Endometrial microvascular endothelial cells (primary cell): ENCODE measurements around the gene TDRKH. TPM values are rescaled to one million over a fixed set of nuclear protein-coding genes. Genes with fewer than 3 reads are reported as not detected.

Experiments used
- in situ Hi-C: cut with HindIII; loops from 2 replicates; pipeline ENCODE4 v1.10.0; 2017; ENCODE audit warnings: low sequenced_read_pairs, low pct_unique_long_range_greater_than_20kb; ENCODE audit errors: inconsistent ontology term
- total RNA-seq: library from RNA; depleted of rRNA; stranded (reverse); fragments of >200 nt; gene quantifications from one replicate; pipeline ENCODE4 v1.2.3, GENCODE V29; 2015; ENCODE audit errors: inconsistent ontology term

The TDRKH gene
- total RNA-seq, 1 donor from 2014 or later: 7.6 TPM

DNA sequence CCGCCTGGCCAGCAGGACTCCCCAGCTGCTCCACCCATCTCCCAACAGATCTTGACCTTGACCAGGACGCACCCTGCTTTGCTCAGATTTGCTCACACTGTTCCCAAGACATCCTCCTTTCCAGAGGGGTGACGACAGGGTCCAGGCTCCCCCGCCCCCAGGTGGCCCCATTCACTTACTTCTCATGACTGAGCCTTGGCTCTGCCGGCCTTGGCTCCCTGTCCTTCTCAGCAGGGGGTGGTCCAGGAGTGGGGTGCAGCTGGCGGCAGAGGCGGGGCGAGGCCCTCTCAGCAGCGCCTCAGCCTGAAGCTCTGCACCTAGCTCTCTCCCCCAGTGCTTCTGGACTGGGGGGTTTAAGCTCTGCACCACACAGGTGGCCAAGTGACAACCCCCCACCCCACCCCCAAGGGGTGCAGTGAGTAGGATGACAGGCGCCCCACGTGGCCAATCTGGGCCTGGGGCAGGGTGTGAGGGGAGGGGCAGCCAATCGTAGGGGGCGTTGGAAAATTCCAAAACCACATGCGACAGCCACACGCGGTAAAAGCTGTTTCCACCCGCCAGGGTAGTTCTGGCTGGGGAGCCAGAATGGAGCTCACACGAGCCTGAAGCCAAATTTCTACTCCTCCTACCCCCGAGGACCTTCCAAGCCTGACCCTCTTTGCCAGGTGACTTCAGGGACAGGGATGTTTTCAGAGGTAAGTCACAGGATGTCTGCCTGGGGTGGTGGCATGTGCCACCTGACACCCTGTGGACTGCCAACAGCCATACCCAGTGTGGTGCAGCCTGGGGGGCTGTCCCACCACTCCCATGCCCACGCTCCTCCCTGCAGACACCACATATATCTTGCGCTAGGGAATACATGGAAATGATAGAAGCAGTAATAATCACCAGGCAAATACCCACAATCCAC, 35.7 kb upstream of the TDRKH start:
- in situ Hi-C loops: no loop called here

DNA sequence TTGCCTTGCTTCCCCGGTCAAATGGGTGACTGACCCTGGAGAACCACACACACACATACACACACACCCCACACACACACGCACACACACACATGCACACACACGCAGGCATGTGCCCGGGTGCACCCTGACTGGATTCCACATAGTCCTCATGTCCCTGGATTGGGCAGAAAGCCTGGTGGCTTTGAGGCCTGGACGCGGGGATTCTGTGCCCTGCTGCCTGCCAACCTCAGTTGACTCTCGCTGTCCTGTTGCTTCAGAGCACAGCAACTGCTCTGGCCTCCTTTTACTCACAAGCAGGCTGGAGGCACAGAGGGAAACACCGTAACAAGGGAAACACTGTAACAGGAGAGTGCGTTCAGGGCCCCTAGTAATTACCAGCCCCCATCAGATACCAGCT, 34.9 kb upstream of the TDRKH start:
- in situ Hi-C loops: no loop called here

DNA sequence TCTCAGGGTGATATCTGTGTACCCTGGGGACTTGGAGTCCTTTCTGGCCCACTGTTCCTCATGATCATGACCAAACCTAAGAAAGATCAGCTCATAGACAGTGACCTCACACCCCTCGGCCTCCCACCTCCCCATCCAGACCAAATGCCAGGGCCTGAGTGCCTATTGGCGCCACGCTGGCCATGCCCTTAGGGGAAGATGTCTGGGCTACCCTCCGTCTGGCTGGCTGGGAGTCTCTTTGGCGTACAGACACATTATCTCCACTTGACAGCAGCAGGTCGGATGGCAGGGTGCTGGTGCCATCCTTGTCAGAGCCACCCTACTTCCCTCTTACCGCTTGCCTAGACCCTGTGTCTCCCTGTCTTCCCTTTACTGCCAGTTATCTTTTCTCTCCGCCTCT, 32.9 kb upstream of the TDRKH start:
- in situ Hi-C loops: no loop called here

DNA sequence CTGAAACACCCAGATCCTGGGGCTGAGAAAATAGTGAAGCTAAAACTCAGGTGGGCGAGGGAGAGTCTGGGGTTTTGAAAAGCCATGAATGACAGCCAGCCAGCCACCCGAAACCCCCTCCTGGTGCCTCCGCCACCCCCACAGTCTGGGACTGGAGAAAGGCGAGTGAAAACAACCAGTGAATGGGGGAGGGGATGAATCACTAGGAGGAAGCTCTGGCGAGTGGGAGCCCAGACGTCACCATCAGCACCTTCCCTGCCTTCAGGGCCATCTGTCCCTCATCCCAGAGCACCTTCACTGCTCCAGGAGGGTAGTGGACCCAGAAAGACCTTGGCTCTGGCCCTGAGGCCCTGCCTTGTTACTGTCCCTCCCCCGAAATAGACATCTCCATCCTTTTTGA, 32.1 kb upstream of the TDRKH start:
- in situ Hi-C loops: no loop called here

DNA sequence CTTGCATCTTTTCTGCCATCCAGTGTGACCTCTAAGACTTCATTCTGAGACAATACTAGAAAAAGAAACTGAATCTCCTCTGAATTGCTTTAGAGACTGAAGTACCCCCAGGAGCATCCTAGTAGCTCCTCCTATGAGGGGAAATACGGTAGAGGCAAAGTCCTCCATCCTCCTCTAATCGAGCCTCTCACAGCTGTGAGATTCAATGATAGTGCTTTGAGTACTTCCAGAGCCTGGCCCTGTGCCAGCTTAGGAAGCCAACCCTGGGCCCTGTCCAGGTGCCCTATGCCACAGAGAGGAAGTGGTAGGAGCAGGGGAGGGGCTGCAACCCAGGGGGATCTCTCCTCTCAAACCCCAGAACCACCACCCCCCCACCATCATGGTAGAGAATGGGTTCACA, 30.6 kb upstream of the TDRKH start:
- in situ Hi-C loops: no loop called here

DNA sequence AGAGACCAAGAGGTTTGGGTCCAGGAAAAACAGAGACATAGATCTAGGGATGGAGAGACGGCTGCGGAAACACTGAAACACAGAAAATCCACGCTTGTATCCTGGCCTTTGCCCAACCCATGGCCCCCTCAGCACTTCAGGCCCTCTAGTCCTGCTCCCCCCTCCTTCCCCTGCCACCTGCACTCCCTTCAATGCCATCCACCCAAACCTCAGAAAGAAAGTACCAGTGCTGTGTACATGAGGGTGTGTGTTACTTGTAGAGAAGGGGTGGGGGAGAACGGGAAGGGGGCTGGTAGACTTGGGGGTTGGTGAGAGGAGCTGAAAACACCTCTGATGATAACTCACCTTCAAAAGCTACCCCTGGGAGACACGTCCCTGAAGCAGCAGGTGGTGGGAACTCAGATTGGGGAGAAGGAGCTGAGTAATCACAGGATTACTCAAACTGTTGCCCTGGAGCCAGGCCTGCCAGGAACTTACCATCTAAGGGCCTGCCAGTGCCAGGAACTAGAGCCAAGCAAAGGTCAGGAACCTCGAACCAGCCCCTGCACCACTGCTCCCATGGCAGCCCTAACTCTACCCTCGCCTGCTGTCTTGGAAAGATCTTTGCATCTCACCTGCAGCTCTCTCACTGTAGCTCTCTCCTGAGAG, 29.8 kb upstream of the TDRKH start:
- in situ Hi-C loops: no loop called here

DNA sequence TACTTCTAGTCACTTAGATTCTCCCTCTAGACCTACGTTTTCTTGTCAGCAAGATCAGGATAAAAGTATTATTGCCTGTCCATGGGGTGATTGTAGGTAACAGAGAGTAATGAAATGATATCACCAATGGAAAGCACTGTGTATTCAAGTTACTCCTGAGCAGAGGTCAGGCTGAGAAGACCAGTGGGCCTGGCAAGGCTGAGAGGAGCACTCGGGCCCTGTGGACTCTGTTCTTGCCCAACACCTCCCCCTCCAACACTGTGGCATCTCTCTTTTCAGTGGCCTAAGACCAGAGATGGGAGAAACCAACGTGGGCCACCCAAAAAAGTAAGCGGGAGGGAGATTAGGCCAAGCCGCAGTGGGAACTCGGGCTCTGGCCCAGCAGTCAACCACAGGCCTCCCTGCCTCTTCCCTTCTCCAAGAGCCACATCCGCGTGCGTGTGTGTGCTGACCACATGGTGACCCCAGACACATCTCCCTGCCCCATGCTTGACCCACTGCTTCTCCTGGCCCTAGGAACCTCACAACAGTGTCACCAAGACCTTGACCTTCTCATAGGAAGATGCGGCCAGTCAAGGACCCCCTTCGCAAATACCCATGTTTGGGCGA, 29.0 kb upstream of the TDRKH start:
- in situ Hi-C loops: no loop called here

DNA sequence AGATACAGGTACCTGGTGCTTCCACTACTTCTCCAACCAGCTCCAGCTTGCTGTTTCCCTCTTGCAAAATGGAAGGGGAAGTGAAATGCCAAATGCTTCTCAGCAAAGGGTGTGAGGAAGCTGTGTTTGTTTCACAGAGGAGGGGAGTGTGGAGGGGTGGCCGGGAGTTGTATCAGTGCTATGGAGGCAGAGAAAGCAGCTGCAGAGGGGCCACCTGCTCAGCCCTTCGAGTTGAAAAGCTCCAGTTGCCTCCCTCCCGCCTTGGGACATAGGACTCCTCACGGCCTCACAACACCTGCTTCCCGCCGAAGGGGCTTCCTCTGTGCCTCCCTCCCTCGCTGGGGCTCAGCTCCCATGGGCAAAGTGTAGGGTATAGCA, 27.0 kb upstream of the TDRKH start:
- in situ Hi-C loops: no loop called here

DNA sequence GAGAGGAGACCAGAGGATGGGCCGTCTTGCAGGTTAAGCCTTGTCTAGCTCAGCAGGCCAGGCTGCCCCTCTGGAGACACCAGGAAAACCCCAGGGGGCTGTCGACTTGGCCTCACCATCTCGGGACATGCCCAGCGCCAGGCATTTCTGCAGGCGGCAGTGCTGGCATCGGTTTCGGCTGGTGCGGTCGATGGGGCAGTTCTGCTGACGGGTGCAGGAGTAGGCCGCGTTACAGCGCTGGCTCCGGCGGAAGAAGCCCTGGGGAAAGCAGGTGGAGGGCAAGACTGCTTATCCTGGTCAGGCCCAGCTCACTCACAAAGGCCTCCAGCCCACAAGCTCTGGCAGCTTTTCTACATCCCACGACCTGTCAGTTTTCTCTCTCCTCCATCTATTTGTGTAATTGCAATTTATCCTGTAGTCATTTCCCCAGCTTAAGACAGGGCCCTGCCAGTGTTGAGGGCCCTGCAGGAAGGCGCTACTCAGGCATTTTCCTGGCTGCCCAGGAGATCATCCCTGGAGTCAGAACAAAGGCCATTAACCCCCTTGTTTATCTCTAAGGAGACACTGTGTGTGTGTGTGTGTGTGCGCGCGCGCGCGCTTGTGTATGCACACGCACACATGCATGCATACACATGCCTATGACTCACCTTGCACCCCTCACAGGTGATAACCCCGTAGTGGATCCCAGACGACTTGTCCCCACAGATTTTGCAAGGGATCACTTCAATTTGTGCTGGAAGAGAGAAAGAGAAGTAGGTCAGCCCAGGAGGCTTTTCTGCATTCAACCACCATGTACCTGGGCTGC, 26.4 kb upstream of the TDRKH start:
- in situ Hi-C loops: no loop called here

DNA sequence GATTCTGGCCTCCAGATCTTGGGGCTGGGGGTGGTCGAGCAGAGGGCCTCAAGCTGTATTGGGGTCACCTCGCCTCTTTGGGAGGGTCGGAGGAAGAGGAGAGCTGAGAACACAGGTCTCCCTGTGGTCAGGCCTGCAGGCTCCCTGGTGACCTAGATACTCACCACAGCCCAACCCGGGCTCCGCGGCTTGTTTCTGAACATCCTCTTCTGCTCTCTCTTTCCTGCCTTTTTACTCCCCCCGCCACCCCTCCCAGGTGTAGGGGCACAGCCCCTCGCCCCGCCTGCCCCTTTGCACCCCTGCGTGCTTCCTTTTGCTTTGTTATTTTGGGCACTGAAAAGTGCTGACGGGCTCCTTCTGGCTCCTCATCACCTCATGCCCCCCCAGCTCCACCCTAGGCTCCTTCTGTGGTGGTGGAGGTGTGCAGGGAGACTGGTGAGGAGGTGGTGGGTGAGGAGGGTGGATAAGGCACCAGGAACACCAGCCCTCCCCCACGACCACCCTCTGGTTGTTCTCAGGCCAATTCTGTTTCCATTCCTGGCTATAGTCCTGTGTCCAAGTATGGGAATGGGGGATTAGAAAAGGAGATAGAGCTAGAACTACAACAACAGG, 25.5 kb upstream of the TDRKH start:
- in situ Hi-C loops: no loop called here

DNA sequence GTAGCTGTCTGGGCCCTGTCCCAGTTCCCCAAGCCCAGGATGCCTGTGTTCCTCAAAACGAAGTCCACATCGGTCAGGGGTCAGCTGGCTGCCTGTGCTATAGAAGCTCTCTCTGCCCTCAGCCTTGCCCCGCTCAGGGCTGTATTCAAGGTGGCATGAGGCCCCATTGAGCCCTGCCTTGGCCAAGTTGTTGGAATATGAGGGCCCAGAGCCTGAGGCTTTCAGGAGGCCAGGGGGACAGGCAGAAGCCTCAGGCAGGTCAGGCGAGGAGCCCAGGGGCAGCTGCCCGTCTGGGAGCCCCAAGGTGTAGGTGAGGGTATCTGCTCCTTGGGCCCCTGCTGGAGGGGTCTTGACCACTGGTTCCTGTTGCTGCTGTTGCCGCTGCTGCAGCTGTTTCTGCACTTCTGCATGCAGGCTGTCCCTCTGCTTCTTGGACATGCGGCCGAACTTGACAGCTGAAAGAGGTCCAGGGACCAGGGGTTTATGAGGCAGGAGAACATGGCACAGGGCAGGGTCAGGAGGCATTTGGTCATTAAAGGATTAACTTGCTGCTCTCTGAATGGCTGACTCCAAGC, 24.8 kb upstream of the TDRKH start:
- in situ Hi-C loops: no loop called here

DNA sequence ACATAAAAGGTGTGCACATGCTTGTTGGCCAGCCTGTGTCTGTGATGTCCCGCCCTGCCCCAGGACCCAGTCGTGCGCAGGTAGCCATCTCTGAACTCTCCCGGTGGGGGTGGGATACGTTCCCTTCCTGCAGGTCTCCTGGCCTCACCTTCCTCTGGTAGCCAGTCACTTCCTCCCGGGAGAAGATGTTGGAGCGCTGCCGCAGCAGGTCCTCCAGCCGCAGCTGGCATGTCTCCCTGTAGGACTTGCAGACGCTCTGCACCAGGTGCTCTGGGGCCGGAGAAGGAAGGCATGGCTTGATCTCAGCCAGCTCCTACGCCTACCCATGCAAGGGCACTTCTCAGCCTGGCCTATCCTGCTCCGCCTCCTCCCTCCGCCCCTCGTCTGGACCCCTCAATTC, 24.1 kb upstream of the TDRKH start:
- in situ Hi-C loops: no loop called here

DNA sequence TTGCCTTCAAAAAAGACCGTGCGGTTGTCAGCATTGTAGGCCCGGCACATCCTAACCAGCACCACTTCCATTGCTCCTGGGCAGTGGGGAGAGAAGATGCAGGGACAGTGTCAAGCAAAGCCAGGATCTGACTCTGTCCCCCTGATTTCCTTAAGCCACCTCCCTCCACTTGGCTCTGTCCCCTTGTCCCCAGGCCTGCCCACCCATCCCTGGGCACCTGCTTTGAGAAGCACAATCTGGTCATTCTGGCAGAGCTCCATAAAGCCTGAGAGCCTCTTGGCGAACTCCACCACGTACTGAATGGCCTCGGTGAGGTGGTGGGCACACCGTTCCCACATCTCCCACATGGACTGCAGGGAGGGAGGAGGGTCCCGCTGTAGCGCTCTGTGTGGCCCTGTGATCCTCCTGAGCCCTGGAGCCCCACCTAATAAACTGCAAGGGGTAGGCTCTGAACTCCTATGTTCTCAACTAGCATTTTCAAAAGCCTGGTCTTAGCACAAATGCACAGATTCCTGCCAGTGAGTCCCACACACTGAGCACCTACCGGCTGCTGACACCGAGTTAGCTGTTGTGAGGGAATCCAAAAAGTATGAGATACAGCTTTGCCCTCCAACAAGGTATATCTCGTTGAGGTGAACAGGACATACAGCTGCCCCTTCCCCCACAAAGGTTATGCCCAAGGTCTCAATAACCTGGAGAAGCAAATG, 23.1 kb upstream of the TDRKH start:
- in situ Hi-C loops: no loop called here

DNA sequence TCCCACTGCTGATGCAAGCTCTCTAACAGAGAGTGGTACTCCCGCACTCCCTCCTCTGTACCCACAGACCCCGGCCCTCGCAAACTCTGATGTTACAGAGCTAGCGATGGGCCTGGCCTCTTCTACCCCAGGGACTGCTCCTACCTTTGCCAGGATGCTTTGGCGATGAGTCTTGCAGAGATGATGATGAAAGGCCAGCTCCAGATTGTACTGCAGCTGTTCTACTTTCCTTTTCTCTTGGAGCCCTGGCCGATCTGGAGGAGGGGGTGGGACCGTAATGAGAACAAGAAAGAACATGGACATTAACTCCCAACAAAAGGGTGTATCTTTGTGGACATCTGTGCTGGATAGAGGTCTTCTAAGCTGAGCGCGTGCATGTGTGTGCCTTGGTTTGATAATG, 20.9 kb upstream of the TDRKH start:
- in situ Hi-C loops: no loop called here

DNA sequence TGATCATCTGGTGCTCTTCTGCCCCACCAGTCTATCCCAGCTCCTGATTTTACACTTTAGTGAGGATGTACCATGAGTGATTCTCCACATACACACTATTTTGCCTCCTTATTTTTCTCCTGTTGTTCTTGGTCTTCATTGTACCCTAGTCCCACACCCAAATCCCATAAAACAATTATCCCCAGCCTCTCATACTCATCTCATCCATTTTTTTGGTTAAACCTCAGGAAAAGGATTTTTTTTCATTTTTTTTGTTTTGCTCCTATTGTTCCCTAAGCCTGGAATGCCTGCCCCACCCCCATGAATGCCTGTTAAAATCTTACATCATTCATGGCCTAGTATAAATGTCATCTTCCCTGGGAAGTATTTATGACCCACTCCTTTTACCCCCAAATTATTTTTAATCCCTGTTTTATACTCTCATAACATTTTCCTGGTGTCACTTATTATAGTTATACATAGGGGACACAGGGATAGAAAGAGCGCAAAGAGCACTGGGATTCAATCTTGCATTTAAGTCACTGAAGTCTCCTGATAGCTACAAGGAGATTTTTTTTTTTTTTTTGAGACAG, 19.8 kb upstream of the TDRKH start:
- in situ Hi-C loops: no loop called here

DNA sequence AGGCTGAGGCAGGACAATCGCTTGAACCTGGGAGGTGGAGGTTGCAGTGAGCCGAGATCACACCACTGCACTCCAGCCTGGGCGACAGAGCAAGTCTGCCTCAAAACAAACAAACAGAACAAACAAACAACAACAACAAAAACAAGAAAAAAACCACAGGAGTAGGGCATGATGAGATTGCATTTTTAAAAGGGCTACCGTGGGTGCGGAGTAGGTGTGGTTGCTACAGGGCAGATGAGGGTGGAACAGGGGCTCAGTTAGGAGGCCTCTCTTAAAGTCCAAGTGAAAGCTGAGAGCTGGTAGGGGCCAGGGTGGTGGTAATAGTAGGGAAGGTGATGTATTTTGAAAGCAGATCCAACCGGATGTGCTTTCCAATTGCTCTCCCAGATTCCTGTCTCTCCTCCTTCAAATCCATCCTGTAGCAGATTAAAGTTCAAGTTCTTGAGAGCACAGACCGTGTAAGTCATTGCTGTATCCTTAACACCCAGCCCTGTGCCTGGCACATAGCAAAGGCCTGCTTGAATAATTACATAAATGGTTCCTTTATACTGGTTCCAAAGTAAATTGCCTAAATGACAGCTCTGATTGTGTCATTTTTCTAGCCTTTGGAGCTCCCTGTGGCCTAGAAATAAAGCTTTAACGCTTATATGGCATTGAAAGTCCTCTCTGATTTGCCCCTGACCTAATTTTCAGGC, 19.1 kb upstream of the TDRKH start:
- in situ Hi-C loops: no loop called here

DNA sequence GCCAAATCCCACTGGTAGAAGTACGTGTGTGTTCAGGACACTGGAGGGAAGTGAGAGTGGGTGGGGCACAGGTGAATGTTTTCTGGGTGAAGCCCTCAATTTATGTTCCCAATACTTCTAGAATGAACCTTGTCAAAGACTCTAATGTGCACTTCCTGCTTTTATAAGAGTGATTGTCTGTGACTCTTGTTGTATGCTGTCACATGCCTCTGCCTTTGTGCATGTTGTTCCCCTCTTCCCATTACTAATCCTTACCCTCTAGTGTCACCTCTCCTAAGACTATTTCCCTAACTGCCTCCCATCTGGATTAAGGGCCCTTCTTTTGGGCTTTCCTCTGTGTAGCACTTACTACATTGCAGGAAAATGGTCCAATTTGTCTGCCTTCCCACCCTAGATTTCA, 17.5 kb upstream of the TDRKH start:
- in situ Hi-C loops: no loop called here
